Retinal pigment epithelial cell (primary cell): ENCODE data around the gene ACTL9.

Experiments used
- DNase-seq: peaks from one replicate; pipeline ENCODE4 v3.0.0-alpha.2; 2010; ENCODE audit warnings: low read depth
- H3K4me3 ChIP-seq: 2 replicates; pipeline ENCODE4 v1.5.1; 2011; ENCODE audit warnings: mild to moderate bottlenecking, low read length, control low read depth, moderate library complexity
- TF ChIP-seq, protein P1 (sequence below): conservative IDR thresholded peaks from 2 replicates; pipeline ENCODE4 v1.5.1; 2011; ENCODE audit warnings: low read depth, low read length, control low read depth, inconsistent platforms

ACTL9 gene

GRCh38 chr19:8675066-8675465, 23.5 kb downstream of the ACTL9 start:
- DNase-seq = no peak
- TF ChIP-seq, protein P1, sequence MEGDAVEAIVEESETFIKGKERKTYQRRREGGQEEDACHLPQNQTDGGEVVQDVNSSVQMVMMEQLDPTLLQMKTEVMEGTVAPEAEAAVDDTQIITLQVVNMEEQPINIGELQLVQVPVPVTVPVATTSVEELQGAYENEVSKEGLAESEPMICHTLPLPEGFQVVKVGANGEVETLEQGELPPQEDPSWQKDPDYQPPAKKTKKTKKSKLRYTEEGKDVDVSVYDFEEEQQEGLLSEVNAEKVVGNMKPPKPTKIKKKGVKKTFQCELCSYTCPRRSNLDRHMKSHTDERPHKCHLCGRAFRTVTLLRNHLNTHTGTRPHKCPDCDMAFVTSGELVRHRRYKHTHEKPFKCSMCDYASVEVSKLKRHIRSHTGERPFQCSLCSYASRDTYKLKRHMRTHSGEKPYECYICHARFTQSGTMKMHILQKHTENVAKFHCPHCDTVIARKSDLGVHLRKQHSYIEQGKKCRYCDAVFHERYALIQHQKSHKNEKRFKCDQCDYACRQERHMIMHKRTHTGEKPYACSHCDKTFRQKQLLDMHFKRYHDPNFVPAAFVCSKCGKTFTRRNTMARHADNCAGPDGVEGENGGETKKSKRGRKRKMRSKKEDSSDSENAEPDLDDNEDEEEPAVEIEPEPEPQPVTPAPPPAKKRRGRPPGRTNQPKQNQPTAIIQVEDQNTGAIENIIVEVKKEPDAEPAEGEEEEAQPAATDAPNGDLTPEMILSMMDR = no peak
- H3K4me3 ChIP-seq = no peak overlapping the region

DNA sequence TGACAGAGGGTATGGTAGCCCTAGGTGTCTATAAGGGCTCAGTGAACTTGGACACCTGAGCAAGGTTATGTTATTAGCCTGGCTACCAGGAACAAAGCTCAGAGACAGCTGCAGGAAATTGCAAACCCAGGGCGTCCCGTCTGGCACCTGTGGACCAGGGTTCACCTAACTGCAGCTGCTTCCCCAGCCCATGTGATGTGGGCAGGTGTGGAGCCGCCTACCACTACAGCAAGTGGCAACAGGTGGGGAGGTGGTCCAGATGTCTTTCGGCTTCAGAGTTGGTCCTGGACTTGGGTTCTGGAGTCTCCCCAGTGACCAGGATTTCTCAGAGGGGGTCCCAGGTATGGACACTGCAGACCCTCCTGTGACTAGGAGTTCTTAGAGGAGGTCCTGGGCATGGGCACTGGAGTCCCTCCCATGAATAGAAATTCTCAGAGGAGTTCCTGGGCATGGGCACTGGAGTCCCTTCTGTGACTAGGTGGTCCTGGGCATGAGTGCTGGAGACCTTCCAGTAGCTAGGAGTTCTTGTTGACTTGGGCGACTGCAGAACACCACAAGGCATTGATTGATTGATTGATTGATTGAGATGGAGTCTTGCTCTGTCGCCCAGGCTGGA, 25.2 kb downstream of the ACTL9 start:
- TF ChIP-seq, protein P1 = no peak

DNA sequence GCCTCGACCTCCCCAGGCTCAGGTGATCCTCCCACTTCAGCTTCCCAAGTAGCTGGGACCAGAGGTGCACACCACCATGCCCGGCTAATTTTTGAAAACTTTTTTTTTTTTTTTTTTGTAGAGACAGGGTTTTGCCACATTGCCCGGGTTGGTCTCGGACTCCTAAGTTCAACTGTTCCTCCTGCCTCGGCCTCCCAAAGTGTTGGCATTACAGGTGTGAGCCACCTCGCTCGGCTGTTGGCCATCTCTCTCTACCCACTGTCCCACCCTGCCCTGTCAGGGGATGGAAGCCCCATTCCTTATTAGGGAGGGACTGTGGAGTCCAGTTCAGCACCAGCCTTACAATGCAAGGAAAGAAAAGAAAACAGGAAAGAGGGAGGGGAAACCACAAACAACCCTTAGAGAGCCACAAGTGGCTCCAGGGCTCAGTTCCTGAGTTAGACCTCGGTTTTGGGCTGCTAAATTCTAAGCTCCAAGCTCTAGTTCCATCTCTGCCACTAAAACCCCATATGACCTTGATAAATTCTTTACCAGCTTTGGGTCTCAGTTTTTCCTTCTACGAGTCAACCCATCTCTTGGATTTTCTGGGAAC, 31.7 kb downstream of the ACTL9 start:
- no peak for DNase-seq
- H3K4me3 ChIP-seq = no peak overlapping the region
- TF ChIP-seq, protein P1 = no peak

More for the DNA sequence above, 25.2 kb downstream of the ACTL9 start:
- no peak for DNase-seq
- no peak overlapping the region for H3K4me3 ChIP-seq

GRCh38 chr19:8665468-8666213, 33.0 kb downstream of the ACTL9 start:
- no peak for DNase-seq
- TF ChIP-seq, protein P1 = no peak
- no peak overlapping the region for H3K4me3 ChIP-seq

DNA sequence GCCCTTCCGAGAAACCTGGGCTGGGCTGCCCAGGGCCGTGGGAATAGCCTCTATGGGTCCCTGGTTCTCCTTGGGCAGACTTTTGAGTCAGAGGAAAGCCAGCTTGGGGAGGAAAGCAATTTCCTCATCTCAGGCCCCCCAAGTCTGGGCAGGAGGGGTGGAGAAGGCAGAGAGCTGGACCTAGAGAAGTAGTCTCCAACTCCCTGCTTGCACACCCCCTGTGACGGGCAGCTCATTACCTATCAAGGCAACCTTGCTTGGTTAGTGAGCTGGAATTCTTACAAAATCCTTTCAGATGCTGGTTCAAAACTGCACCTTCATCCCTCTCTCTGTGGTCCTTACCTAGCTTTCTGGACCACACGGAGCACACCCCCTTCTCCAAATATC, 33.9 kb downstream of the ACTL9 start:
- TF ChIP-seq, protein P1 = no peak
- DNase-seq = no peak
- no peak overlapping the region for H3K4me3 ChIP-seq

GRCh38 chr19:8663920-8664670, 34.5 kb downstream of the ACTL9 start:
- no peak overlapping the region for H3K4me3 ChIP-seq

More at GRCh38 chr19:8663920-8664670, 34.5 kb downstream of the ACTL9 start:
- DNase-seq = no peak
- TF ChIP-seq, protein P1 = no peak
